AML-193 (cell line): Measurements from ENCODE around the gene MACF1.
A peak's percentile ranks its signal among the peaks of the same experiment; 100 is the strongest.

Experiments
- DNase-seq, 2 experiments: peaks; one replicate each; lab custom pipeline; 2025; lab: John Stamatoyannopoulos, UW

Gene MACF1

DNA sequence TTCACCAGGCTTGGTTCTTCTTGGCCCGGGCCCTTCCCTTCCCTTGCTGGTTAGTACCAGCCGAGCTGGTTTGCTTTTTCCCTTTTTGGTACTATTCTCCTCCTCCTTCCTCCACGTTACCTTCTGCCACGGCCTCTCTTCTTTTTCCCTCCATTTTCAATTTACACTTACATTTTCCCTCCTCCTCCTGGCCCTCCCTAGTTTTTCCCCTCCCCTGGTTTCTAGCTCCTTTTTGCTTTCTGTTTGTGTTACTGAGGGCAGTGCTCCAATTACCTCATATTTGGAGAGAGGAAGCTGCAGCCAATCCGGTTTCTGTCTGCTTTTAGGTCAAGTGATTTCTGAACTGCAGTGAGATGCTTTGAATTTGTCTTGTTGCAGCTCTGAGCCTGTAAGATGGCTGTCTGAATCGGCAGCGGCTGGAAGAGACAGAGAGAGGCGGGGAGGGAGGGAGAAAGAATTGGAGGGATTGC is 63.7 kb downstream of the MACF1 start:
- DNase-seq, result no peak

DNA sequence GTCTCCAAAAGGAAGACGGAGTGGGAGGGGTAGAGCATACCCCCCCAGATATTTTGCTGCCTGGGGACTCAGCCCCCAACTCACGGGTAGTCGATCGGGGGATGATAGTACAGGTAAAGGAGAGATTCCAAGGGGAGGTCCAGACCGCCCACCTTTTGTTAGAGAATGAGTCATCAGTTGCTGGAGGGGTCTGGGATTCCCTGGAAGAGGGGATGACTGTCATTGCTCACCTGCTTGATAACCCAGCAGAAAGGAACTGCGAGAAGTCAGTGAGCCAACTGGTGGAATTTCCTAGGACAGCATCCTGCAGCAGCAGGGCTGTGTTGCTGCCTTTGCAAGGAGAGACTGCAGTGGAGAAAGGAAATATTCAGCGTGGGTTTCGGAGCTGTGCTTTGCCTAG is 64.4 kb downstream of the MACF1 start:
- no peak for DNase-seq

DNA sequence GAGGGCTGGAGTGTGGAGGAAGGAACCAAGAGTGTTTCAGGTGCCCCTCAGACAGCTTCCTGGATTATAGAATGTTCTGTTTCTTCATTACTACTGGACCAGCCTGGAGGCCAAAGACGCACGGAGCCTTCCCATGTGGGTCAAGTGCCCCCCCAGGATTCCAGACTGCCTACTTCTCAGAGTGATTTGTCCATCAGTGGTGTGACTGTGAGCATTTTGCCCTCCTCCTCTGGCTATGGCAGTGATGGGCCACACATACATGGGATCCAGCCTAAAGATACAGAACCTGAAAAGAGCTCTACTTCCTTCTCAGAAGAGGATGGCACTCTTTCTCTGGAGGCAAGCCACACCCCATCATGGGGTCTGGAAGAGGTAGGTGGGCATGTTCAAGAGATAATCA is 64.9 kb downstream of the MACF1 start:
- no peak for DNase-seq

DNA sequence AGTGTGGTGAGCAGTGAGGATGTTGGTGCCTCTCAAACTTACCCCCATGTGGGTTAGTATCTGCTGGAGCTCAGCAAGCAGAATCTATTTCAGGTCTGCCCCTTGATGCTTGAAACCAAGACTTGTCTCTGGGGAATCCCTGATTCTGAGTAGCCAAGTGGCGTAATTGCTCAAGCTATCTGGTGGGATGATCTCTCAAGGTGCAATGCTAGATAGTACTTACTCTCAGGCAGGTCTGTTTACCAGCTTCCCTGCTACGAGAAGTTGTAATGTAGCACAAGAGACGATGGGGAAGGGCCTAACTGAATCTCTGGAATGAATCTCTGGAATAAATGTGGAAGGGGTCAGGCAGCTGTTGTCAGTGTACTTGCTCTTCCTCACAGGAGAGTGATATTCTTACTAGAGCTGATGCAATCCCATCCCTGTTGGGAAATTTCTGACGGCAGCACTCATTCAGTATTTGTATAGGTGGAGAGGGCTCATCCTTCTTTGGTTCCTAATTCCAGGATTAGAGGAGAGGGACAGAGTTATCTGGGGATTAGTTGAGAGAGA is 65.4 kb downstream of the MACF1 start:
- no peak for DNase-seq

DNA sequence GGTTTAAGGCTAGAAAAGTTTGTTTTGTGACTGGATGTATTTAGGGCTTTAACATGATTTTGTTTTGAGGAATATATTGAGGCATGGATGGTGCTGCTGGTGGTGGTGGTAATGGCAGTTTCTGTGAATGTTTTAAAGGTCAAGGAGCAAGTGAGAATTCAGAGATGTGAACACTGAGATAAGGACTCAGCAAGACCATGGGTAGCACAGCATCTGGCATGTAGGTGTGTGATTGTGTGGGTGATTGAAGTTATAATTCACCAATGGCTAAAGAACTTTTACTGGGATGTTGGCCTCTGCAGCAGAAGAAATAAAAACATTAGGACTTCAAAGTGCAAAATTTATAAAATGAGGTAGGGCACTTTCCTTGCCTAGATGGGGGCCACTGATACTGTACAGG is 65.9 kb downstream of the MACF1 start:
- DNase-seq, result no peak

DNA sequence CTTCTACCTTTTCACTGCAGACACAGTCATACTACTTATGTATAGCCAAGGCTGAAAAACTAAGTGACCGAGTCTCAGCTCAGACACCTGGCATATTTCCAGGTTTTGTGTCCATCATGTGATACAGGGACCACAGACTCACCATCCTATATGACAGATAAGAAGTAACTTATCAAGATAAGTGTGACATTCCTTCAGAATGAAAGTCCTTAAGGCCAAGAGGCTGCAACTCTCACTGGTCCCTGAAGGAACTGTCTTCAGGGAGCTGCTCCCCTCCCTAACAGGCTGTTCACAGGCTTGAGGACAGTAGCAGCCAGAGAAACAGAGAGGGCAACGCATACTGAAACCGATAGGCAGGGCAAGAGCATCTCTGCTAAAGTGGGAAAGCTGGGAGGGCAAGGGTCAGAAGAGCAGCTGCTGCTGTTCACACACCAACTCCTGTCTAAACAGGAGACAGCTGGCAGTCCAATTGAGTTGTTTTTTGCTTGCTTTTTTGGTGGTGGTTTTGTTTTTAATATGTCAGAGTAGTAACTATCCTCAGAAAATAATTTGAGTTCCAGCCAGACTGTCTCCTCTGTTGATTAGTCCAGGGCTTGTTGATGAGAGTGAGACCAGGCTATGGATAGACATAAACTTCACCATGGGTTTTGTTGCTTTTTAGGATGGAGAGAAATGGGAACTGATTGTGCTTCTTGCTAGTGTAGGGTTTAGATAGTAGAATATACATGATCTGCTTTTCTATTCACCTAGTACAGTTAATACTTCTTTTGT is 67.7 kb downstream of the MACF1 start:
- DNase-seq, result no peak

DNA sequence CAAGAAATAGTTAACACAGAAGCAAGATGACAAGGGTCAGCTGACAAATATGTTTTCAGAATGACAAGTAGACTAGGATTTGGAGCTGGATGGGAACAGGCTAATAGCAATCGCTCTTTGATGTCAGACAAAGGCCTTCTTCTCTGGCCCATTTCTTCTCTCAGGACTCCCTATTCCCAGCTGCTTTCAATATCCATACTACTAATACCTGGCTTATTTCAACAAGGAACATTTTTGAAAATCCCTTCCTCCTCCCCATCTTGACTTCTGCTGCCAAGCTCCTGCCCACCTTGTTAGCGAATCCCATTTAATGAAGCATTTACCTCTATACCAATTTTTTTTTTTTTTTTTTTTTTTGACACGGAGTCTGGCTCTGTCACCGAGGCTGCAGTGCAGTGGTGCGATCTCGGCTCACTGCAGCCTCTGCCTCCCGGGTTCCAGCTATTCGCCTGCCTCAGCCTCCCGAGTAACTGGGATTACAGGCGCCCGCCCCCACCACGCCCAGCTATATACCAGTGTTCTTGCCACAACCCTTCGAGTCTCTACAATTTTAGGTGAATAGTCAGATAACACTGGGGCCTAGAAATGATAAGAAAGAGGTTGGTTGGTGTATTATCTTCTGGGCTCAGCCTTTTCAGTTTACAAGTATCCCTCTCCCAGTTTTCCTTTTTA is 68.4 kb downstream of the MACF1 start:
- DNase-seq, result no peak

DNA sequence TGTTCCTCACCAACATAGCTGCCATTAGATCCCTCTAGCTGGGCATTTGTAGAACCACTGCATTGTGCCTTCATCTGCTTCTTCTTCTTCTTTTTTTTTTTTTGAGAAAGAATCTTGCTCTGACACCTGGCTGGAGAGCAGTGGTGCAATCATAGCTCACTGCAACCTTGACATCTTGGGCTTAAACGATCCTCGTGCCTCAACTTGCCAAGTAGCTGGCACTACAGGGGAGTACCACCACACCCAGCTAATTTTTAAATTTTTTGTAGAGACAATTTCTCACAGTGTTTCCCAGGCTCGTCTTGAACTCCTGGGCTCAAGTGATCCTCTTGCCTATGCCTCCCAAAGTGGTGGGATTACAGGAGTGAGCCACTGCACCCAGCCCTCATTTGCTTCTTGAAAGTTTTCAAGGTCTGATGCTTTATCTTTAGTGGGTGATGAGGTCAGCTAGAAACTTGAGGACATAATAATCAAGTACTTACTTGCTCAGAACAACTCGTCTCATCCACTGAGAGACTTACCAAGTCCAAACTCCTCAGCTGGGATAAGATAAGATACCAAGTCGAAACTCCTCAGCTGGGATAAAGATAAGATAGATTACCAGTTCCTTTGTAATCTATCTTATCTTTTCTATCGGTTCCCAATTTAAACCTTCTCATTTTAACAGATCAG is 71.5 kb downstream of the MACF1 start:
- no peak for DNase-seq

DNA sequence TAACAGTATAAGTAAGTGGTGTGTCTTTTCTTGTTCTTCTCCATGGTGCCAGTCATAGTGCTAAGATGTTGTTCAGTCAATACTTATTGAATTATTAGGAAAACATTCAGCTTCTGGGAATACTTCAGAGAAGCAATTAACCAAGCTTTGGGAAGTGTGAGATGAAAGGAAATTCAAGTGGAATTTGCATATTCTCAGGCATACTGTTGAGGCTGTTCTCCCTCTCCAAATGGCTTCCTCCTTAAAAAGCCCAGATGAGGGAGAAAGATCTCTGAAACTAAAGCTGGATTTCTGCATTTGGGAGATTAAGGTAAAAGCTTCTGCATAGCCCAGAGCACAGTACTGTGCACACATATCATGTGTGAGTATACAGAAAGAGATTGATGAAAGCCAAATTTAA is 73.4 kb downstream of the MACF1 start:
- DNase-seq, result no peak

DNA sequence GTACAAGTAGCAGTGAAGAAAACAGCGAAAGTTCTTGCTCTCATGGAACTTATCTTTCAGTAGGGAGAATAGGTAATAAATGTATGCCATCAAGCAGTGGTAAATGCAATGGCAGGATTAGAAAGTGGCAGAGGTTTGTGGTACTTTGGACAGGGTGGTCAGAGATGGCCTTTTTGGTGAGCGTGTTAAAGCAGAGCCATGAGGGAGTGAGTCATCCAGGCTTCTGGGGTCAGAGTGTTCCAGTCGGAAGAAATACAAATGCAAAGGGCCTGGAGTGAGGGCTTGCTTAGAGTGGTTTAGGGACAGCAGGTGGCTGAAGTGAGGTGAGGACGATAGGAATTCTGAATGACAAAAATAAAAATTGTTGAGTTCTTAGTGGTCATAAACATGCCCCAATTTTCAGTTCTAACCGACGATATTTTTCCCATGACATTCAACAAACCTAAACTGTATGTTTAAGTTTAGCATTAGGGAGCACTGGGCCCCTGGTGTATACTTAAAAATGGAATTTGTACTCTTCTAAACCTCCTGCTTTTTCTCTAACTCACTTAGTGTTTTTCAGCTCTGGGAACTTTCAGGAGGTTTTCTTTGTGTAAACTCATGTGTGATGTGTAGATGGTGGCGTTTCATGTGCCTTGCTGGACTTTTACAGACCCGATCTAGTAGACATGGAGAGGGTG is 78.2 kb downstream of the MACF1 start:
- no peak for DNase-seq

DNA sequence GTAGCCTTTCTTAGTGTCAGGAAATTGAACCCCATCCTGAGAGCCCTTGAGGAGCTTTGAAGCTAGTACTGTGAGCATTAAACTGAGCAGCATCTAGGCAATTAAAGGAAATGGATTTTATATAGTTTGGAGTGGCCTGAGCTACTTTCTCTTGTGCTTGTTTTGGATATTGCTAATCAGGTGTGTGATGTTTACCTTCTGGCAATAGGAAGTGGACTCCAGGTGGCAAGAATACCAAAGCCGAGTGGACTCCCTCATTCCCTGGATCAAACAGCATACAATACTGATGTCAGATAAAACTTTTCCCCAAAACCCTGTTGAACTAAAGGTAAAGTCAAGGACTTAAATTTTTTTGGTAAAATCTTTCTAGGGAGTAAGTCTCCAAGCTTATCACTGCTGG is 79.4 kb downstream of the MACF1 start:
- DNase-seq, result no peak

DNA sequence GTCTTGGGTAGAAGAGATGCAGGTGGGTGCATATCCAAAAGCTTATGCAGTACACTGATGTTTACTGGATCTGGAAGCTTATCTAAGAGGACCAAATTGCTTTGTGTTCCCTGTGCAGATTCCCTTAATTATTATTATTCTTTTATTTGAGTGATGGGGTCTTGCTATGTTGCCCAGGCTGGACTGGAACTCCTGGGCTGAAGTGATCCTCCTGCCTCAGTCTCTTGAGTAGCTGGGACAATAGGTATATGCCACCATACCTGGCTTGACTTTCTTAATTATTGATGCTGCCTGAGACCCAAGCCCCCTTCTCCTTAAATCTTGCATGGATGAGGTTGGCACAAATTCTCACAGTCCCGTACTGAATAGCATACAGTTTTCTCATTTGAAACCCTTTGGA is 83.0 kb downstream of the MACF1 start:
- DNase-seq, result no peak

DNA sequence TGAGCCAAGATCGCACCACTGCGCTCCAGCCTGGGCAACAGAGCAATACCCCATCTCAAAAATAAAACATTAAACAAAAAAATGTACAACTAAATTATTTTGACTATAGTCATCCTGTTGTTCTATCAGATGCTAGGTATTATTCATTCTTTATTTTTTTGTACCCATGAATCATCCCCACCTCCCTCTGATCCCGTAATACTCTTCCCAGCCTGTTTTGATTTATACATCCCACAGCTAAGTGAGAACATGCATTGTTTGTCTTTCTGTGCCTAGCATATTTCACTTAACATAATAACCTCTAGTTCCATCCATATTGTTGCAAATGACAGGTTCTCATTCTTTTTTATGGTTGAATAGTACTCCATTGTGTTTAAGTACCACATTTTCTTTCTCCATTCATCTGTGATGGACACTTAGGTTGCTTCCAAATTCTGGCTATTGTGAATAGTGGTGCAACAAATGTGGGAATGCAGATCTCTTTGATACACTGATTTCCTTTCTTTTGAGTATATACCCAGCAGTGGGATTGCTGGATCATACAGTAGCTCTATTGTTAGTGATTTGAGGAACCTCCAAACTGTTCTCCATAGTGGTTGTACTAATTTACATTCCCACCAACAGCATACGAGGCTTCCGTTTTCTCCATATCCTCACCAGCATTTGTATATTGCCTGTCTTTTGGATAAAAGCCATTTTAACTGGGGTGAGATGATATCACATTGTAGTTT is 84.4 kb downstream of the MACF1 start:
- no peak for DNase-seq

DNA sequence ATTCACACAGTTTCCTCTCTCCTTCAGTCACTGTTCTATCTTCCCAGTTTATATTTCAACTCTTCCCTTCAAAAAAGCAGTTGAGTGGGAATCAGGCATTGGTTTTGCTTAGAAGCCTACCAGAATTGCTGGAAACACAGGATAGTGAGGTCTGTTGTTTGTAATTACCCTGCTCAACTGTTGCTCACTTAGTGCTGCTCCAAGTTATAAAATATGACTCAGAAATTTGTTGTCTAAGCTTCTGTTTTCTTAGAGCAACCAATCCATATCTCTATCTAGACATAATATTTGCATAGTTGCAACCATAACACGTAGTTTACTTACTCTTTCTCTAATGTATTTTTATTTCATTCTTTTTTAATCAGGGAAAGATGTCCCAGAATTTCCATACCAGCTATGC is 87.9 kb downstream of the MACF1 start:
- no peak for DNase-seq

DNA sequence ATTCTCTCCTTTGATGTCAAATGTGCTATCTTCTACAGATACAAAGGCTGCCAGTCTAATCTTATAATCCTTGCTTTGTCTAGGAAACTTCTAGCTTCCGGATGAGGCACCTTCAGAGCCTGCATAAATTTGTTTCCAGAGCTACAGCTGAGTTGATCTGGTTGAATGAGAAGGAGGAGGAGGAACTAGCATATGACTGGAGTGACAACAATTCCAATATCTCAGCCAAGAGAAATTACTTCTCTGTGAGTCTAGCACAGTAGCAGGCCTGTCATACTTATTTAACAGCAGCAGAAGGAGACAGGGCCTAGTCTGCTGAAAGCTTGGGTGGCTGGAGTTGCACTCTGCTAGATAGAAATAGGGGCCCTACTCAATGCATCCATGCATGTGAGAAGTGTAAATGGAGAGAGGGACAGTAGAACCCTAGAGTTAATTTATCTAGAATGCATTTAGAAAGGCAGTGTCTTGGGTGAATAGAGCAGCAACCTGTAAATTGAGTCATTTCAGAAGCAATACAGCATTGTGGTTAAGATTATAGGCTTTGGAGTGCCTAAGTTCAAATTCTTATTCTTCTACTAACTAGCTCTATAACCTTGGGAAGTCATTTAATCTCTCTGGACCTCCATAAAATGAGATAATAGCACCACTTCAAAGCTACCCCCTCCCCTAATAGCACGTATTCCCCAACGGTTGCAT is 89.0 kb downstream of the MACF1 start:
- DNase-seq, result no peak

DNA sequence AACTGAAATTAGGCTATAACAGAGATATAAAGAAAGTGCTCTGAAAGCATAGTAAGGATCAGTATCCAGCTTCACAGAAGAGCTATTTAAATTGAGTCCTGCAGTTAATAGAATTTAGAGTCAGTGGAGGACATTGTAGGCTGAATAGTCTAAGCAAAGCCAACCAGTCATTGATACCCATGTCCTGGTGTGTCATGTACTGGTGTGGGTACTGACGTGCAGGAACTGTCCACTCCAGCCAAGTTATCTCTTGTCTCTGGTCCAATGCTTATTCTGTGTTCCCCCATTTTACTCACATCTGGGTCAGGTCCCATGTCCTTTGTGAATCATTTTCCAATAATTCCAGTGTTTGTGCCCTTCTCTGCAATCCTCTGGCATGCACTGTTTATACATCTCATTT is 90.0 kb downstream of the MACF1 start:
- no peak for DNase-seq

DNA sequence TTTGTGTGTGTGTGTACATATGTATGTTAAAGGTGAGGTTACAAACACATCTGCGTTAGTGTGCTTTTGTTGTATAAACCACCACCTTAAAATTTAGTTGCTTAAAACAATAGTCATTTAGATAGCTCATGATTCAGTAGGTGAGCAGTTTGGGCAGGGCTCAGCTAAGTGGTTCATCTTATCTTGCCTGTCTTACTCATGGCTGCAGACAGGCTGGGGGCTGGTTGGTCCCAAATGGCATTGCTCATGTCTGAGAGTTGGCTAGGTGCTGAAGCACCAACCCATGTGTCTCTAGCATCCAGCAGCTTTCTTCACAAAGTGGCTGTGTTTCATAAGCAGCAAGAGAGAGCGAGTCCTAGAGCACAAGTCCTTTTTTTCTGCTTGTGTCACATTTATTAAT is 91.4 kb downstream of the MACF1 start:
- DNase-seq, result no peak

DNA sequence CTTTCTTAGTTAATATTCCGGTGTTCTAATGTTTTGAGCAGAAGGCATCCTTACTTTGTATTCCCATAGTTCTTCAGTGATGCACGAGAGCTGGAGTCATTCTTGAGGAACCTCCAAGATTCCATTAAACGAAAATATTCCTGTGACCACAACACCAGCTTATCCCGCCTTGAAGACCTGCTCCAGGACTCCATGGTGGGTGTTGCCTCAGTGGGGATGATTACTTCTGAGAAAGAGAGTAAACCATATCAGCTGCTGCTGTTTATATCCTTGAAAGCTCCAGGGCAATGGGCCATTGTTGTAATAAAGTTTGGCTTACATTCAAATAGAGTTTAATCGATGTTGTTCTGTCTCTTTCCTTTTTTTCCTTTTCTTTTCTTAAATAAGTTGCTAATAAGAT is 93.1 kb downstream of the MACF1 start:
- no peak for DNase-seq

DNA sequence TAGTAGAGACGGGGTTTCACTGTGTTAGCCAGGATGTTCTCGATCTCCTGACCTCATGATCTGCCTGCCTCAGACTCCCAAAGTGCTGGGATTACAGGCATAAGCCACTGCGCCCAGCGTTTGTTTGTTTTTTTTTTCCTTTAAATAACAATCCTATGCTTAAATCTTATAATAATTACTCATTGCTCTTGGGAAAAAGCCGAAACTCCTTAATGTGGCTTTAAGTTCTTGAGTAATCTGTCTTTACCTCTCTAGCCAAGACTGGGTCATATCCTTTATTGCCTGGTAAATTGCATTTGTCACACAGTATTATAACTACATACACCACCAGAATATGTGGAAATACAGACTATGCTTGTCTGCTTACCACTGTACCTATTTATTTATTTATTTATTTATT is 97.1 kb downstream of the MACF1 start:
- no peak for DNase-seq

DNA sequence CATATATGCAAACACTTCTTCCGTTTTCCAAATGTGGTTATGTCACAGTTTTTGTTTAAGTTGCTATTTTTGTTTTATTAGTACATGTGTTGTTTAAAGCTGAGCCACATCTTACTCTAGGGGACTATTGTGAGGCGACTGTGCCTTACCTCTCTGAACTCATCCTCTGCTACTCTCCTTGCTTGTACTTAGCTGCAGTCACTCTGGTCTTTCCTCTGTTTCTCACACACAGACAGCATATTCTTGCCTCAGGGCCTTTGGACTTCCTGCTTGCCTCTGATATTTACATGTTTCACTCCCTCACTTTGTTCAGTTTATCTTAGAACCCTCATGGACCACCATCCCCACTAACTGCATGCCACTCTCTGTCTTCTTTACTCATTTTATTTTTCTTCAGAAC is 101.1 kb downstream of the MACF1 start:
- no peak for DNase-seq

DNA sequence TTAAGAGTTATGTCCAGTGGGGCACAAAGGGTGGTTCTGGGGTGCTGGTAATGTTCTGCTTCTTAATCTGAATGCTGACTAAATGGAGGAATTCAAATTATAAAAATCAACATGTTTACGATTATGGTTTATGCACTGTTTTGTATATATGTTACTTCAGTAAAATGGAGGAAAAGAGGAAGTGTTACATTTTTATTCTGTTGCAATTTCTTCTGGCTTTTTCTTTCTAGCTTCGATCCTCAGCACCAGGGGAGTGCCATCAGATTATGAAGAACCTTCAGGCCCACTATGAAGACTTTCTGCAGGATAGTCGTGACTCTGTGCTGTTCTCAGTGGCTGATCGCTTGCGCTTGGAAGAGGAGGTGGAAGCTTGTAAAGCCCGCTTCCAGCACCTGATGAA is 105.5 kb downstream of the MACF1 start:
- DNase-seq, result peak in 1 of 2 experiments; percentile 3
